NOMO-1 (cell line): ENCODE data around the gene TBC1D21.

Experiments
- DNase-seq, 2 experiments: peaks; one replicate each; lab custom pipeline; 2025; ENCODE audit not compliant: unreplicated experiment in 2 of 2; lab: John Stamatoyannopoulos, UW

TBC1D21 gene

DNA sequence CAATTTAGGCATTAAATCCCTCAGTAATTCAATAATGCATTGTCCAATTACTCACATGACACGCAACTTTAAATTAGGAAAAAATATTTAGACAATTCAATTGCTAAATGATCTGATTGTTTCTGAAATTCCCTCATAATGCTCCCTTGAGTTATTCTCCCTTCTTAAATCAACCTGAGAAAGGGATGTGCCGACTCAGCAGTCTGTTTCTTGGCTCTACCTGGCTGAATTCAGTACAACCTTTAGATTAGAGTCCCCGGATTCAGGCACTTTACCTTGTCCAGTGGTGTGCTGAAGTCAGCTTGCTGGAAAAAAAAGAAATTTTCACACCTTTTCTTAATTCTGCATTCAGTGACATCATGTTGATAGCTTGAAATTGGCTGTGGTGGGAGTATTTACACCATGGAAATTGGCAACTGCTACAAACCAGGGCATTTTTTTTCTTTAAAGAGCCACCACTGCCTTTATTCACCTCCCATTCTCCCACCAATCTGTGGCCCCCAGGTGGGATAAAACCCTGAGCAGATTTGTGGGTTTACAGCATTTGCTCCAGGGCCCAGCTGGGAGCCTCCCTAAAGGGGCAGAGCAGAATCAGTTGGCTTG lies 32.0 kb downstream of the TBC1D21 start:
- DNase-seq, result no peak

DNA sequence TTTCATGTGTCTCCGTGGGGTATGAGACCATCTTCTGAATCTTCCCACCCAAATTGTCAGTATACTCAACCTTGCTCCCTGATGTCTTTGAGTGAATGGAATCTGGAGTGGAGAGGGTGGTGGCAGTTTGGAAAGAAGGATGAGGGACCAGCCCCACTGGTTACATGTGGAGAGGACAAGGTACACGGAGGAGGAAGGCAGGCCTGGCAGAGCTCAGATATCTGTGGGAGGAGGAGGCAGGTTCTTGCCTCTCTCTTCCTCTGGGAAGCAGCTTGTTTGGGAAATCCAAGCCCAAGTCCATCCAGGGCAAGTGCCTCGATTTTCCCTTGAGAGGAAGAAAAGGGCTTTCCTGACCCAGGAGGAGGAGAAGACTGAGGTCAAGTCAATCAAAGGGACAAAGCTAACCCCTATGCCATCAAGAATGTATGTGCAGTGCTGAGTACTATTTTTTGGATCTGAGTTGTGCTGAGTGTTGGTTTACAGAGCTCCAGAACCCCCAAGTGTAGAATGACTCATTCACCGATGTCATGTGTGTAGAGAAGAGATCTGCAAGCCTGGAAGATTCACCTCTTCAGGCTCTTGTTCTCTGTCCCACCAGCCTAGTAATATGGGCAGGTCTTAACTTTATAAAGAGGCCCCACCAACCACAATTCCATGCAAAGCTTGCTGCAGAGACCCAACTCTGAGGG lies 33.1 kb downstream of the TBC1D21 start:
- peak in 1 of 2 experiments; percentile 23 for DNase-seq

DNA sequence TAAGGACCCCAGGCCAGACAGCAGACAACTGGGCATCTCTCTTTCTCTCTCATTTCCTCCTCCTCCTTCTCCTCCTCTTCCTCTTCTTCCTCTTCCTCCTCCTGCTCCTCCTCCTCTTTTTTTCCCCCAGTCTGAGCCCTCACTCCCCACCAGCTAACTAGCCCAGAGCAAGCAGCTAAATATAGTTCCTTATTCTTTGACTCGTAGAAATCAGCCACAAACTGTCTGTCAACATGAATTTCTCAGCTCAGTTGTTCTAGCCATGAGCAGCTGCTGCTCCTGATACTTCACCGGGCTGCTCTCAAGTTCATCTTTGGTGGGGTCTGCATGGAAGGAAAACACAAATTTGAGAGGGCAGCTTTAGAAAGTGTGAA lies 33.7 kb downstream of the TBC1D21 start:
- DNase-seq, result peak; percentile 50 to 55

DNA sequence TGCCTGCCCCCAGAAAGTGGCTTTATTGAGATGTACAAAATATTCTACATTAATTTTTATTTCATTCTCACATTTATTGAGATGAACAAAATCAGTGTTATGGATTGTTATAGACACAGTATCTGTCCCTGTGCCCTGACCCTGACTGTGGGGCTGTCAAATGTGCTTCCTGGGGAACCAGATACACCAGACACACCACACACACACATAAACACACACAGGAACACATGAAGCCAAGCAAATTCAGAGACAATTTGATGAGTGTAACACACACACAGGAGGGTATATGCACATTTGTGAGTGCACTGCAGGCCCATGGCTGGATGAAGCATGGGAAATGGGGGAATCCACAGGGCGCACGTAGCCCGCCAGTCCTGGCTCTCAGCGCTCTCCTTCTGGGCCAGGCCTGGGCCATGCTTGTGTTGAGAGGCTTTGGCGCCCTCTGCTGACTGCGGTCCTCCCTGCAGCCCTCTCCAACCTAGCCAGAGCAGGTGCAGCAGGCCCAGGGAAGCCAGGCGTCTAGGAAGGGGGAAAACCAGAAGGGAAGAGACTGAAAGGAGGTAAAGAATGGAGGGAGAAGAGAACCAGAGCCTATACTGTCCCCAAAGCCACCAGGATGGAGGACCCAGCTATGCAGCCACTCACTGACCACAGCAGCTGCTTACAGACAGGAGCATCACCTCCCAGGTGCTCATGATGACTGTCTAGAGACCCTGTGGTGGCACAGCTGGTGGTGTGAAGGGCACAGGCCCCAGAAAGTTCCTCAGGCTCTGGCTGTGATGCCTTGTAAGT lies 34.9 kb downstream of the TBC1D21 start:
- DNase-seq, result peak; percentile 31 to 47

DNA sequence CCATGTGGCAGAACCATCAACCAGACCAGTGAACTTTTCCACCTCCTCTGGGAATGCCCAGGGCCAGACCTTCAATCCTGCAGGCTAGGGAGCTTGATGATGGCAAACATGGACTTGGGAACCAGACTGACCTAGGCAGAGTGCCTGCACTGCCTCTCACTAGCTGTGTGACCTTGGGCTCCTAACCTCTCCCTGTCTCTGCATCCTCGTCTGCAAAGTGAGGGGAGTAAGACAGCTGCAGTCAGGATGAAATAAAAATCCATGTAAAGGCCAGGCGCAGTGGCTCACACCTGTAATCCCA lies 35.4 kb downstream of the TBC1D21 start:
- no peak for DNase-seq

DNA sequence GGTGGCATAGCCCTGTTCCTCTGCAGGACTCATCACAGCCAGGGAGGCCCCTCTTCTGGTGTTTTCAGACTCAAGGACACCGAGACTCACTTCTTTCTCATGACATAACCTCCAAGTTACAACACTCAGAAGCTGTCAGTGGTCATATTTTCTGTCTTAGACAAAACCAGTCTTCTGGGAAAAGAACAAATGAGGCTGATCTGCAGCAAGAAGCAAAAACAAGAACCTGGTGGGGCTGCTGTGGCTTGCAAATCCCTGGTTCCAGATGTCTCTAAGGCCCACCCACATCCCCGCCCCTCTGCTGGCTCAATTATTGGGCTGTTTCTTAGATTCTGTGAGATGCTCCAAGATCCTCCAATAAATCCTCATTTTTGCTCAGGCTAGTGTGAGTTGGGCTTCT lies 36.3 kb downstream of the TBC1D21 start:
- DNase-seq, result no peak

DNA sequence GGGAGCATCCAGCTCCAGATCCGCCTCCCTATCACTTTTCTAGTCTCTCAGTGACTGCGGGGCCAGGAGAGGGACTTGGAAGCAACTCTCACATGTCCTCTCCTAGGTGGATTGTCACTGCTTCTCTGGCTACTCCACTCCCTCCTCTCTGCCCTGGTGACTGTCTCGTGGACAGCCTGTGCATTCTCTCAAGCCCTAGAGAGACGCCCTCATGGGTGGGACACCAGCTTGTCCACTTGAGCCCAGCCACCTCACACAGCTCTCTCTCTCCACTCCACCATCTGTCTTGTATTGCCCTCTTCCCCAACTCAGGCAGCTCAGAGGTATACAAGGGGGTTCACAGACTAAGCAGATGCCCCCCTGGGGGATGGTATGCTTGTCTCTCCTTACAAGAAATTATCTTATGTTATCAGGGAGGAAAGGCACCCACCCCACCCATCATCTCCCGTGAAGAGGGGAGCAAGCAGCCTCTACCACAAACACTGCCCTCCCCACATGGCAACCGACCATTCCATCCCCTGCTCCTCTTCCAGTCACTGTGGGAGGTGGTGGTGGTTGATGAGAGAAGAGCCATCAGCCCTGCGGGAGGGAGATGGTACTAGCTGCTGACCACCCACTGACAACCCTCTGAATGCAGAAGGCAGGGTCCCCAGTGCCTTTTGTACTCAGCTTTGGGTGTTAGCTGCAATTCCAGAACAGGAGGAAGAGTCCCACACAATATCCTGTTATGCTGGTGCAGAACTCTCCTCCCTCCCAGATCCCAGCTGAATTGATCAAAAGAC lies 37.3 kb downstream of the TBC1D21 start:
- DNase-seq, result no peak

DNA sequence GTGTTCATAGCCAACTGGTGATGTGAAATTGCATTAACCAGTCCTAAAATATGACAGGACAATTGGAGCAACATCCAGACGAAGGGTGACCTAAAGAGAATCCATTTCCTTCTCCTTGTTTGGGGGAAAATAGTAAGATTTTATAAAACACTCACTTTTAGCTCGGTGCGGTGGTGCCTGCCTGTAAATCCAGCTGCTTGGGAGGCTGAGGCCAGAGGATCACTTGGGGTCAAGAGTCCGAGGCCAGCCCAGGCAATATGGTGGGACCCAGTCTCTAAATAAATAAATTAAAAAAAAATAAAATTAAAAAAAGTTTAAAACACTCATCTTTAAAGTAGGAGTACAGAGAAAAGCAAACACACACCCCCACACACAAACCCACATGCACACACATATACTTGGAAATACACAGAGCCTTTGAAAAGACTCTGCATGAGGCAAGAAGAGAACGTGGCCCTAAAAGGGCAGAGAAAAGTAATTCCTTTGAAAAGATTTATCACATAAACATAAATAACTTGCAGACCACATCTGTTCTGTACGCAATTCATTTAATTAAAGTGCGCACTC lies 38.7 kb downstream of the TBC1D21 start:
- DNase-seq, result no peak

DNA sequence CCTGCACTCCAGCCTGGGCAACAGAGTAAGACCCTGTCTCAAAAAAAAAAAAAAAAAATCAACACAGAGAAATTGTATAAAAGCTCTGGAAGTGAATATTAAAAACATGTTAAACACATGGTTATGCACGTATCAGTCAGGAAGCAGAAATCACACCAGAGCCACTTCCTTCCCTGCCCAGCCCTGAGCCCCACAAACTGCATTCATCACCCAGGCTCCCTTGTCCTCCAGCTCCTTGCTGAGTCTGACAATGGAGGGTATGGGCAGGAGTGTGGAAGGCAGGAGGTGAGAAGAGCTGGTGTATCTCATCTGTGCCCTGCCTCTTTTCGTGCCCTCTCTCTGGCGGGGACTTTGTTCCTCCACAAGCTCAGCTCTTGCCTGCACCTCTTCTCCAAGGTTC lies 40.8 kb downstream of the TBC1D21 start:
- DNase-seq, result no peak

DNA sequence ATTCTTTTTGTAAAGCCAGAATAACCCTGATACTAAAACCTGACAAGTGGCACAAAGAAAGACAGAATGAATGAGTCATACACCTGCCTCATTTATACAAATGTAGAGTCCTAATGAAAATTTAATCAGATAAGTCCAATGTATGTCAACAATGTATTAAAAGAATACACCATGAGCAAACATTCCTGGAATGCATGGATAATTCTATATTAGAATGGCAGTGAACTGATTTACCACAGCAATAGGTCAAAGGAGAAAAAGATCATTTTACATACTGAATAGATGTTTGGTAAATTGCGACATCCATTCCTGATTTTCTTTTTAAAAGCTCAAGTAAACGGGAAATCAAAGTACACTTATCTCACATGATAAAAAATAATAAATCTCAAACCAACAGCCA lies 41.7 kb downstream of the TBC1D21 start:
- DNase-seq, result no peak

DNA sequence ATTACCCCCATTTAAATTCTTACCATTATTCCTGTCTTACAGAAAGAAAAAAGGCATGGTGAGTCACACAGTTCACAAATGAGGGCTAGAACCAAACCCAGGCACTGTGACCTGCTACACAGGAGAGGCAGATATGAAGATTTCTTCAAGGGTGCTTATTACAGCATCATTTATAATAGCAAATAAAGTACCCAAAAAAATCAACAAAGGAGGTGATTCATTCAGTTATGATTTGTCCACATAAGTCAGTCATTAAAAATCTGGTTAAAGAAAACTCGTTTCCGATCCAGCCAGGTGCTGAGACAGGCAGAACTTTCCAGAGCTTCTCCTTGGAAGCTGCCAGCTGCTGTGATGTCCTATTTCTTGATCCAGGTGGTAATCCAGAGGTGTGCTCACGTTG lies 45.4 kb downstream of the TBC1D21 start:
- no peak for DNase-seq

DNA sequence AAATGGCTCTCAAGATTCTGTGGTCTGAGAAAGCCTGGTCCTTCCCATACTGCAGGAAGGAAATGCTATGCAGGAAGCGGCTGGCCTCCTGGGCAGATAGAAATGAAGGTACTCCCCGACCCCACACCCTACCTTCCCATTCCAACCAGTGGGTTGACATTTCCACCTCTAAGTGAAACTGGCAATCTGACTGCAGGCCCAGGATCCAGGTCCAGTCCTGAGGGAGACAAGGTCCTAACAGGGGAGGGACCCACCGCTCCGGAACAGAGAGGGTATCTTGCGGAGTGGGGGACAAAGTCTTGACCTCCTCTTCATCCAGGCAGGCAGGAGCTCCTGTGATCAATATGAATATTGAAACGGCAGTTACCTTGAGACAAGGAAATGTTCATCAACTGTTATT lies 46.3 kb downstream of the TBC1D21 start:
- no peak for DNase-seq

DNA sequence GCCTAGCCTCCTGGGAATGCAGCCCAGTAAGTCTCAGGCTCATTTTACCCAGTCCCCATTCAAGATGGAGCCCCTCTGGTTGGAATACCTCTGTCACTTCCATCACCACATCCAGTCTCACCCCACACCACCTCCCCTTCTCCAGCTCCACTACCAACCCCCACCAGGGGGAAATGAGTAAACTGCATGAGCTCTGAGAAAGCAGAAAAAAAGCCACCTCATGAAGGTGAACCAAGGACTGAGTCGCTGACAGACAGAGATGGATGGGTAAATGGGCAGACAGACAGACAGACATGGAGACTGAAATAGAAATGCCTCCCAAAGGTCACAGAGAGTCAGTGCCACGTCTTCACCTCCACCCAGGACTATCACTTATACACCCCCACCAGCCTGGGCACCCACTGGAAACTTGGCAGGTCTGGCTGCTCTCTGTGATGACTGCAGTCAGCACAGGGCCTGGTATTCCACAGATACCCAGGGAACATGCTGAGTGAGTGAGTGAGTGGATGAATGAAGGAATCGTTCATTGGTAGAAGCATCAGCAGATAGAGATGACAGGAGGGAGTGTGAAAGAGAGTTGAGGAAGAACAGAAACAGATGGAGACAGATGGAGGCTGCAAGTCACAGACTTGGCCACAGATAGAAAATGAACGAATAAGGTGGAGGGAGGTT lies 48.0 kb downstream of the TBC1D21 start:
- no peak for DNase-seq

DNA sequence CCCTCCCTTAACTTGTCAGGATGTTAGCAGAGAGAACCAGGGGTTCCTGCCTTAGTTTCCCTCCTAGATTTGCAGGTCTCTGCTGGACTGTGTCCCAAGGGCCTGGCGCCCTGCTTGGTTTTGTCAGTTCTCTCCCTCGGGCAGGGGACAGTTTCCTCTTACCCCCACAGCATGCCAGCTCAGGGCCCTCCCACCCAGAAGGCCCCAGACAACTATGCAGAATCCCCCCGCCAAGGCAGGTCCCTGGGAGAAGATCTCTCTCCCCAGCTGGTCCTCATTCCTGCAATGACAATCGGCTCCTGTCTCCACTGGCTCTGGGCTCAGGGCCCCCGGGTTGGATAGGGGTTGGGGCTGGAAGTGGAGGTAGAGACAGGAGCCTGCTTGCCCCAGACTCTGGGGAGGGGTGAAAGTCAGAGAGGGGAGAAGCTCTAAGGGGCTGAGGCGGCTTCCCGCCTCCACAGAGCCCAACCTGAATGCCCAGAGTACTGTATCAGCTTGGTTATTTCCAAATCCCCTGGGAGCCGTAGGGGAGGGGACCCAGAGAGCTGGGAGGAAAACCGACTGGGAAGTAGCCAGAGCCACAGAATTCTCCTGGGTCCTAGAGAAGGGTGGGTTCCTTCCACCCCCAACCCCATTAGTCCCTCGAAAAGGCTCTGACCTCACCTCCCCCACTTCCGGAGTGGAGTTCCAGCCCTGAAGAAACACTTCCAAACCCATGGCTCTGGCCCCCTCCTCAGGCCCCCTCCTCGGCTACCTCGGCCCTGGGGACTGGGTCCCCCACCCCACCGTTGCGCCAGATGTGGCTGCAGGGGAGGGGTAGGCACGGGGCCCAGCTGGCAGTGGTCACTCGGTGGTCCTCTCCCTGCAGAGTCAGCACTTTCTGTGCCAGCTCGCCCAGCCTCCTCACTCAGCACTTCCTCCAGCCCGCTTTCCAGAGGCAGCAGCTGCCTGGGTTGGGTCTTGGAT lies 49.1 kb downstream of the TBC1D21 start:
- DNase-seq, result no peak

DNA sequence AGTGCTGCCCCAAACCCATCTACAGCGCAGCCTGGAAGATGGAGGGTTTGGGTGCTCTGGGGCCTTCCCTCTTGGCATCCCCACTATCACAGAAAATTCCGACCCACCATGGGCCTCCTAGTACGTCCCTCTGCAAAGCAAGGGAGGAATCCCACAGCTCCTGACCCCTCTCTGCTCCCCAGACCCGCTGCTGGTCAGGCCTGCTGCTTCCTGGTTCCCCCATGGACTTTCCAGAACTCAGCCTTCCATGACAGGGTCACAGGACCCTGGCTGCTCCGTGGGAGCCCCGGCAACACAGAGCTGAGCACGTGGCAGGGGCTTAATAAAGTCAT lies 49.8 kb downstream of the TBC1D21 start:
- DNase-seq, result no peak

DNA sequence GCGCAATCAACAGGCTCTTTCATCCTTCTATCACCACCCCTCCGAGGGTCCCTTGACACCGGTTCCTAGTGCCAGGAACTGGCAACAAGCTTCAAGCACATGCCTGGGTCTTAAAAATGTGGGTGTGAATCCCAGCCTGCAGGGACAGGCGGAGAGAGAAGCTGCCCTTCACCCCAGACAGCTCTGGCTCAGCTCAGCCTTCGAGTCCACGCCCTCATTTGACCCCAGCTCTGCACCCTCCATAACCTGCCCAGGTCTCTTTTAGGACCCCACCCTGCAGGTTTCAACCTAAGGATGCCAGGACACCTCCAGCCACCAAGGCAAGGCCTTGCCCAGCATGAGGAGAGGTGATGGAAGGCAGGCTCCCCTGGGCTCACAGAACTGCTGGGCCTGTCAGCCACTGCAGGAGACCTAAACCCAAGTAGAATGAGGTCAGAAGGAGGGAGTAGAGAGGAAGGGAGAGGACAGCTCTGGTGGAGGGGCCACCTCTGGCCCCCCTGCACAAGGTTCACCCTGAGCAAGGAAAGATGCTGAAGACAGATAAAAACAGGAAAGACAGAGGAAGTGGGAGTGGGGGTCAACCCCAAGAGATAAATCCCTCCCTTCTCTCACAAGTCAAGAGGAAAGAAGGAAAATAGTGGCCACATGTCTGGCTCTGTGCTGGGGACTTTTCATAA lies 50.3 kb downstream of the TBC1D21 start:
- no peak for DNase-seq

DNA sequence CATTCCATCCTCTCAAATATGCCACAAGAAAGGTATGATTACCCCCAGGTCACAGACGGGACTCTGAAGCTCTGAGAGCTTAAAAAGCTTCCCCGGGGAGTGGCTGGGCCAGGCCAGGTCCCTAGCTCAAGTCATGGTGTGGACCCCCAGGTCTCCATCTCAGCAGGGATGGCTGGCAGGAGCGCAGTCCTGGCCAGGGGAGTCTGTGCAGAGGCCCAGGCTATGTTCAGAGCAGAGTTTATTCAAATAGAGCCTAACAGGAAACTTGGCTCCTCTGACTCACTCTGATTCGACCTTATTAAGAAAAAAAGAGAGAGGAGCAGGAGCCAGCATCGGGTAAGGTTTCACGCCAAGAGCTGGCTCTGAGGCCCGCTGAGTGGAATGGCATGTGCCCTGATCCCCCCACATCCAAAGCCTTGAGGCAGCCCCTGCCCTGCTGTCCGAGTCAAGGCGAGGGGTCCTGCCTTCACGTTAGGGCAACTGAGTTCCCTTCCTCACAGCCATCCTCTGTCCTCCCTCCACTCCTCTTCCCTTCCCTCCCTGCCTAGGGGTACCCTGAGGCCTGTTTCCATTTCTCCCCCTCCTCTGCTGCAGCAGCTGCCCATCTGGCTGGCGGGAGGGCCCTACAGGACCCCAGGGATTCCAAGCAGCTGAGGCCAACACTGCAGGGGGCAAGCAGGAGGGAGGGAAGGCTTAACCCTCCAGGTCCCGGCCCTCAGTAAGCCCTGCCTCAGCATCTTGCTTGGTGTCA lies 51.0 kb downstream of the TBC1D21 start:
- peak in 1 of 2 experiments; percentile 19 for DNase-seq

DNA sequence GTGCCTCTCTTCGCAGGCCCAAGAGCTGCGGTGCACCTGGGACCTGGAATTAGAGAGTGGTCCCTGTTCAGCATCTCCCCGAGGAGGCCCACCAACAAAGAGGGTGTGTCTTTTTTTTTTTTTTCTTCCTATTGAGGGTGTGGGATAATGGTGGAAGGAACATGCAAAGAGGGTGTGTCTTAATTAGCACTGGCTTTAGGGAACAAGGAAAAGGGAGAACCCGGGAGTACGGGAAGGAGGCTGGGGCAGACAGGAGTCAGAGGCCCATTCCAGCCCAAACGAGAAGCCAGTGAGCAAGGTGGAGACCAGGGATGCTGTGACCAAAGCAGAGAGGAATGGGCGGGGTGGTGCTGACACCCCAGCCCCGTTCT lies 52.5 kb downstream of the TBC1D21 start:
- no peak for DNase-seq
